ENCODE data around the gene OSBP2. TPM values are rescaled to one million over a fixed set of nuclear protein-coding genes. Genes with fewer than 3 reads are reported as not detected.

OSBP2 gene
- total and polyA plus RNA-seq, 5 donors: 4.1 to 12.3 (median 7.8) TPM

DNA sequence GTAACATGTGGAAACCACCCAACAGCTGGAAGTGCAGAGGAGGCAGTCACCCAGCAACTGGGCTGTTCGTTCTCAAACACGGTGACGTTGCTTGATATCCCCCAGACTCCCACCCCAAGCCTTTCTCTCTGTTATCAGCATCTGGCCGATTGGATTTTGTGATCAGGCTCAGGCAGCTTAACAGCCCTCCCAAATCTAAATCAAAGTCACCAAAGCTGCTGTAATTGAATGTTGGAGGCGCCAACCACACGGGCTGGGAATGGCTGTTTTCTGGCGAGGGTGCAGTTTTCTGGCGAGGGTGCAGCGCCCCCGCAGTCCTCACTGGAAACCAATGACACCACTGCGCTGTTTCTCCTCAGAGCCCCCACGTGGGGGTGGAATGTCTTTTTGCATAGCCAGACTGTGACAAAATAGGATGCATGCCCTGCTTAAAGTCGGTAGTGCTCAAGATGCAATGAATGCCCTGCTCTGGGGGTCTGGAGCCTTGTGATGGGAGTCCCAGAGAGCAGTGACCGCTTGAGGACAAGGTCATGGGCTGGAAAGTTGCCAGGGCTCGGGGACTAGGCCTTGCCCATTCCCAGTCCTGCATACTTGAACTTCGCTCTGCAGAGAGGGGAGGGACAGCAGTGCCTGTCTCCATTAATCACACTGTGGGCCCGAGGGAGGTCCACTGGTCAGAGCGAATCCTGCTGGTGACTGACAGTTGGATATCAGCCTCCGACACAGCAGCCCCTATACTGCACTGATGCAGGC, 168.6 kb downstream of the OSBP2 start:
- no peaks in the 10 kb centered on the region for H3K9me3 ChIP-seq (ENCODE audit: control insufficient read depth, low read length)
- ATAC-seq (no peak), DNase-seq (no peak)
- intact Hi-C loops (cut with DNase I): no loop called here
- no peaks in the 10 kb centered on the region for H3K4me1 ChIP-seq (ENCODE audit: control insufficient read depth, insufficient read depth, low read length)
- H3K27ac ChIP-seq (ENCODE audit: low read length): no peak overlapping the region
- H3K4me3 ChIP-seq (ENCODE audit: low read length): no peak overlapping the region
- no peaks in the 10 kb centered on the region for H3K27me3 ChIP-seq (ENCODE audit: control insufficient read depth, insufficient read depth)
- 42% methylated on average over 19 of the region's 19 CpGs for WGBS

DNA sequence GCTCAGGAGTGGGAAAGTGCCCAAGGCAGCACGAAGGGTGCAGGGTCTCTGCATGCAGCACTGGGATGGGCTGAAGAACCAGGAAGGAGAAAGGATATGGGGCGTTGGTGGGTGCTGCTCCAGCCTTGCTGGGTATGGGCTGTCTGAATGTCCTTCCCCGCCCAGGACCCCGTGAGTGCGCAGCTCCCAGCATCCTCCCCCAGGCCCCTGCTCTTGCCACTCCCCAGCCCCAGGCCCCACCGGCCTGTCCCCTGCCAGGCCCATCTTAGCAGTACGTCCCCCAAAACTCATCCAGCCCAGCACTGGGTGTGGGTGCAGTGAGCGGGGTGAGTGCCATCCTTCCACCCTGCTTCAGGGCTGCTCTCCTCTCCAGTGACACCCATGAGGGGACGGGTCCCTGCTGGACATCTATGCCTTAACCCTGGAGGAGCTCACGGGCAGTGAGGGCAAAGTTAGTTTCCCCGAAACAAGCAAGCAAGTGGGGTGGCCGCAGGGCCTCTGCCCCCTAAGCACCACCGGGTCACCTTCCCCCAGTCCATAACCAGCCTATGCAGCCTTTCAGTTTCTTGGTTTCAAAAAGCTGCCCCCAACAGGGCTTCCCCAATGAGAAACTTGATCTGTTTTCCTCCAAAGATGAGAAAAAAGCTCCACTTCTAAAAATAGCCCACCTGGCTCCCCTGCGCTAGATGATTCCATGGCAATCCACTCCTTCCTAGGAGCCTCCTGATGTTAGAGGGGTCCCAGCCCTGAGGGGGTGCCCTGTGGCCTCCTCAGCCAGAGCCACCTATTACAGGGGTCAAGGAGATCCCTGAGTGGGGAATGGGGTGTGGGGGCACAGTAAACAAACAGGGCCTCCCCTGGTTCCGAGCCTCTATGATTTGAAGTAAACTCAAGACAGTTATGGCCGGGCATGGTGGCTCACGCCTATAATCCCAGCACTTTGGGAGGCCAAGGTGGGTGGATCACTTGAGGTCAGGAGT, 170.1 kb downstream of the OSBP2 start:
- ATAC-seq (no peak), DNase-seq (no peak)
- intact Hi-C loops (cut with DNase I): no loop called here
- Histone ChIP-seq H3K4me3 (ENCODE audit: low read length) (no peak overlapping the region), H3K27me3 (ENCODE audit: control insufficient read depth, insufficient read depth) (no peaks in the 10 kb centered on the region), H3K4me1 (ENCODE audit: control insufficient read depth, insufficient read depth, low read length) (no peaks in the 10 kb centered on the region), H3K27ac (ENCODE audit: low read length) (no peak overlapping the region), H3K9me3 (ENCODE audit: control insufficient read depth, low read length) (no peaks in the 10 kb centered on the region)
- 96% methylated on average over 17 of the region's 17 CpGs for WGBS

DNA sequence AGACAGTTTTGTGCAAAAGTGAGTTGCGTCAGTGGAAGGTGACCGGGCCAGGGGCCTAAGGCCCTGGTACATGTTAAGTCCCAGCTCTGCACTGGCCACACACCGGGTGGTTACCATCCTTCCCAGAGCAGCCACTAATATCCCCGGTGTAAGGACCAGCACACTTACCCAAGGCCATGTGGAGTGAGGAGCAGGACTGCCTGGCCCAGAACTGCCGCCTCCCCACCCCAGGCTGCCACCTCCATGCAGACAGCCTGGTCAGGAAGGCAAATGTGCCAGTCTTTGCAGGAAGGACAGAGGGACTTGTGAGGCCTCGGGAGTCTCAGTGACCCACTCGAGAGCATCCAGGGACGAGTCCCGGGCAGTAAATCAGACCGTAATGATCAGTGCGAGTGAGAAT, 171.0 kb downstream of the OSBP2 start:
- Histone ChIP-seq H3K27me3 (ENCODE audit: control insufficient read depth, insufficient read depth) (no peaks in the 10 kb centered on the region), H3K9me3 (ENCODE audit: control insufficient read depth, low read length) (no peaks in the 10 kb centered on the region), H3K4me3 (ENCODE audit: low read length) (no peak overlapping the region), H3K4me1 (ENCODE audit: control insufficient read depth, insufficient read depth, low read length) (no peaks in the 10 kb centered on the region), H3K27ac (ENCODE audit: low read length) (no peak overlapping the region)
- intact Hi-C loops (cut with DNase I): no loop called here
- 93% methylated on average over 11 of the region's 11 CpGs for WGBS
- no peak for DNase-seq
- ATAC-seq: no peak

DNA sequence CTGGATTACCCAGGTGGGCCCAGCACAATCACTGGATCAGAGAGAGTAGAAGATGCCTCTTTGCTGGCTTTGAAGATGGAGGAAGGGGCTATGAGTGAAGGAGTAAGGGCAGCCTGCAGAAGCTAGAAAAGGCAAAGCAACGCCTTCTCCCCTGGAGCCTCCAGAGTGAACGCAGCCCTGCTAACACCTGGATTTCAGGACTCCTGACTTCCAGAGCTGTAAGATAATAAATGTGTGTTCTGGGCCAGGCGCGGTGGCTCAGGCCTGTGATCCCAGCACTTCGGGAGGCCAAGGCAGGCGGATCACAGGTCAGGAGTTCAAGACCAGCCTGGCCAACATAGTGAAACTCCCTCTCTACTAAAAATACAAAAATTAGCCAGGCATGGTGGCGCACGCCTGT, 171.5 kb downstream of the OSBP2 start:
- intact Hi-C loops (cut with DNase I): no loop called here
- H3K27me3 ChIP-seq (ENCODE audit: control insufficient read depth, insufficient read depth): no peaks in the 10 kb centered on the region
- H3K4me1 ChIP-seq (ENCODE audit: control insufficient read depth, insufficient read depth, low read length): no peaks in the 10 kb centered on the region
- H3K4me3 ChIP-seq (ENCODE audit: low read length): no peak overlapping the region
- DNase-seq: no peak
- no peak for ATAC-seq
- no peak overlapping the region for H3K27ac ChIP-seq (ENCODE audit: low read length)
- WGBS: 95% methylated on average over 8 of the region's 8 CpGs
- no peaks in the 10 kb centered on the region for H3K9me3 ChIP-seq (ENCODE audit: control insufficient read depth, low read length)

DNA sequence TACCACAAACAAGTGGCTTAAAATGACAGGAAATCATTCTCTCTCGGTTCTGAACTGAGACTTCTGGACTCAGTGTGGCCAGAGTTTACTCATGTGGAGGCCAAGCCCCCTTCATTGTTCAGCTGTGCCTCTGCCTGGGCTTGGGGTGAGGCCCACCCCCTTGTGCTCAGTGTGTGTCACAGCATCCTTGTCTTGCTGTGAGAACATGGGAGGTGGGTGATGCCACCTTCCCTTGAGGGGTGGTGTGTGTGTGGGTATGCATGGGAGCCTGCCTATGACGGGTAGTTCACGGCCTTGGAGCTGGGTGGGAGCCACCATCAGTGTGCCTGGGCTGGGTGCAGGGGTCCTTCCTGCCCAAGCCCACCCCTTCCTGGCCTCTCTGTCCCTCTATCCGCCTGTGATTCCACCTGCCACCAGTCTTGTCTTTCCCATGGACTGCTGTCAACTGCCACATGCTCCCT, 172.2 kb downstream of the OSBP2 start:
- no peak overlapping the region for H3K27ac ChIP-seq (ENCODE audit: low read length)
- H3K9me3 ChIP-seq (ENCODE audit: control insufficient read depth, low read length): no peaks in the 10 kb centered on the region
- no peak for DNase-seq
- H3K4me3 ChIP-seq (ENCODE audit: low read length): no peak overlapping the region
- no peaks in the 10 kb centered on the region for H3K27me3 ChIP-seq (ENCODE audit: control insufficient read depth, insufficient read depth)
- 81% methylated on average over 4 of the region's 4 CpGs for WGBS
- ATAC-seq: no peak
- no peaks in the 10 kb centered on the region for H3K4me1 ChIP-seq (ENCODE audit: control insufficient read depth, insufficient read depth, low read length)
- intact Hi-C loops (cut with DNase I): no loop called here

DNA sequence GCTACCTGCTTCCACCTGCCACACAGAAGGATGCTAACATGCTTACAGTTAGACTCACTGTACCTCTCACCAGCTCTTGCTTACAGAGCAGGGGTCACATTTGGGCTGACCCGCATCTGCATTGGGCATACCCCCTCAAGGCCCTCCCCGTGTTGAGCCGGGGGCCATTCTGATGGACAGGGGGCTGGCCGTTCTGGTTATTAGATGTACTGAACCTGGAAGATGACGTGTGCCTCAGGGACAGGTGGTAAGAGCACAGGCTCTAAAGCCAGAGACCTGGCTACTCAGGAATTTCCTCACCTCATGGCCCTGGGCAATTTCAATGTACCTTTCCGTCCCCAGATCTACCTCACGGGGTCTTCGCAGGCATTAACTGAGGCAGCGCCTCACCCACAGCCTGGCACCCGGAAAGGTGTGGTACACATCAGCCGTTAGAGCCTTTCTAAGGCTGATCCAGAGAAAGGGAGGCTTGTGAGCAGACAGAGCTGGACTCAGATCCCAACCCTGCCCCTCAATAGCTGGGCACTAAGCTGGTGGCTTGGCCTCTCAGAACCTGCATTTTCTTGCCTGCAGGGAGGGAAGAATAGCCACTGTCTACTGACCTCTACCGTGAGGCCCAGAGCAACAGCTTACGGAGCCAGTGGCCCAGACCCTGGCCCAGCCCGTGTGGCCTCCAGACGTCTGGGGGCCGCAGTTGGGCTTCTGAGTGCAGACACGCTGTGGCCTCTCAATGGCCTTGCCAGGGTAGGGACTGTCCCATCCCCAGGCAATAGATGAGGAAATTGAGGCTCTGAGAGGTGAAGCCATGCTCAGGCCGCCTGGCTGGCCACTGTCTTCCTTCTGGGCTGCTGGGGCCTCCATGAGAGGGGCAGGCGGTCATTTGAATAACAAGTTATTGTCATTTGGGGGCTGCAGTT, 173.3 kb downstream of the OSBP2 start:
- DNase-seq: peak in 2 of 3 donors; percentile 23 to 24

DNA sequence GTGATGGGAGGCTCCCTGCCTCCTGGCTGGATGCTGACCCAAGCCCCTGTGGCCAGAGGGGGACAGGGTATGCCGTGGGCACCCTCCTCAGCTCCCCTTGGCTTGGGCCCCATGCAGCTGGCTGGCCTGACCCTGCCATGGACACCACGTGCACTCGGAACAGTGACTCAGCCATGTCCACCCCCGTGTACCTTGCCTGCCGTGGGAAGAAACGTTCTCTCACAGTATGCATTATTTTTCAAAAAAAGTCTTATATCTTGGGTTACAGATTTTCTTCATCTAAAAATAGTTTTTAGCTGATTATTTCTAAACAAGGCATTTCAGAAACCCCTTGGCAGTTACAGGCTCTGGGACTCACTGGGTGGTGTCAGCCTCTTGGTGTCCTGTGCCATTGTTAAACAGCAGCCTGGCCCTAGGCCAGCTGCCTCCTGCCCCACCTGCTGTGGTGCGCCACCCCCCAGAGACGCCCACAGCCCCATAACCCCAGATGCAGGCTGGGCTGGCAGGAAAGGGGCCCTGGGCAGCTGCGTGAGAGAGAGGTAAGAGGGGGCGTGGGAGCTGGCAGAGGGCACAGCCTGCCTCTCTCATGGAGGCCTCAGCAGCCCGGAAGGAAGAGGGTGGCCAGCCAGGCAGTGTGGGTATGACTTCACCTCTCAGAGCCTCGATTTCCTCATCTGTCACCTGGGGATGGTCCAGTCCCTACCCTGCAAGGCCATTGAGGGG, 174.2 kb downstream of the OSBP2 start:
- Histone ChIP-seq H3K4me1 (ENCODE audit: control insufficient read depth, insufficient read depth, low read length) (no peaks in the 10 kb centered on the region), H3K27me3 (ENCODE audit: control insufficient read depth, insufficient read depth) (no peaks in the 10 kb centered on the region), H3K27ac (ENCODE audit: low read length) (no peak overlapping the region), H3K9me3 (ENCODE audit: control insufficient read depth, low read length) (no peaks in the 10 kb centered on the region), H3K4me3 (ENCODE audit: low read length) (no peak overlapping the region)
- ATAC-seq: no peak
- peak in 2 of 3 donors; percentile 32 to 34 for DNase-seq
- intact Hi-C loops (cut with DNase I): no loop called here
- WGBS: 66% methylated on average over 12 of the region's 12 CpGs

More for the DNA sequence above, 173.3 kb downstream of the OSBP2 start:
- ATAC-seq: no peak
- Histone ChIP-seq H3K4me1 (ENCODE audit: control insufficient read depth, insufficient read depth, low read length) (no peaks in the 10 kb centered on the region), H3K4me3 (ENCODE audit: low read length) (no peak overlapping the region), H3K27me3 (ENCODE audit: control insufficient read depth, insufficient read depth) (no peaks in the 10 kb centered on the region), H3K27ac (ENCODE audit: low read length) (no peak overlapping the region), H3K9me3 (ENCODE audit: control insufficient read depth, low read length) (no peaks in the 10 kb centered on the region)
- WGBS: 94% methylated on average over 19 of the region's 19 CpGs
- intact Hi-C loops (cut with DNase I): no loop called here

DNA sequence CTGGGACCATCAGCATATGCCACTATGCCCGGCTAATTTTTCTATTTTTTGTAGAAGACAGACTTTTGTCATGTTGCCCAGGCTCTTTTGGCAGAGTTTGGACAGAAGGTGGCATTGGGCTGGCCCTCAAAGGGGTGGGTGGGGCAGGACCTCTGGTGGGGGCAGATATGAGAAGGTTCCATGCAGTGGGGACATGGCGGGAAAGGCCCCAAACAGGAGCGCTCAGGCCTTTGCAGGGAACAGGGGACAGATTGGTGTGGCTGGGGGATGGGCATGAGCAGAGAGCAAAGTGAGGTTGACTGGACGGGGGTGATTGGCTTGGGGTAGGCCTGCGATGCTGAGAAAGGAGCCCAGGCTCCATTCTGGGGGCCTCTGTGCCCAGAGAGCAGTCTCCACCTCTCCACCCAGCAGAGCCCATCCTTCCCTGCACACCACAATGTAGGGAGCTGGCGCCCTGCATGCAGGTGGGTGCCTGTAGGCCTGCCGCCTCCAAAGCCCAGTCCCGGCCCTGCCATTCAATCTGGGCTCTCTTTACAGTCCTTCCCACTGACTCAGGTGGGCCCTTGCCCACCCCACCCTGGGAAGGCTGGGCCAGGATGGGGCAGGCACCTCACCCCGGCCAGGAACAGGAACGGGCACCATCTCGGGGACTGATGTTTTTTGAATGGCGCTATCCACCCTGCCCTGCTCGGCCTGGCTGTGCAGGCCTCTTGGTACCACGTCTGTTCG, 175.2 kb downstream of the OSBP2 start:
- DNase-seq: peak in 1 of 3 donors; percentile 26
- no peaks in the 10 kb centered on the region for H3K27me3 ChIP-seq (ENCODE audit: control insufficient read depth, insufficient read depth)
- intact Hi-C loops (cut with DNase I): no loop called here
- no peak for ATAC-seq
- no peak overlapping the region for H3K27ac ChIP-seq (ENCODE audit: low read length)
- 95% methylated on average over 15 of the region's 15 CpGs for WGBS
- H3K4me1 ChIP-seq (ENCODE audit: control insufficient read depth, insufficient read depth, low read length): no peaks in the 10 kb centered on the region
- H3K9me3 ChIP-seq (ENCODE audit: control insufficient read depth, low read length): no peaks in the 10 kb centered on the region
- no peak overlapping the region for H3K4me3 ChIP-seq (ENCODE audit: low read length)

DNA sequence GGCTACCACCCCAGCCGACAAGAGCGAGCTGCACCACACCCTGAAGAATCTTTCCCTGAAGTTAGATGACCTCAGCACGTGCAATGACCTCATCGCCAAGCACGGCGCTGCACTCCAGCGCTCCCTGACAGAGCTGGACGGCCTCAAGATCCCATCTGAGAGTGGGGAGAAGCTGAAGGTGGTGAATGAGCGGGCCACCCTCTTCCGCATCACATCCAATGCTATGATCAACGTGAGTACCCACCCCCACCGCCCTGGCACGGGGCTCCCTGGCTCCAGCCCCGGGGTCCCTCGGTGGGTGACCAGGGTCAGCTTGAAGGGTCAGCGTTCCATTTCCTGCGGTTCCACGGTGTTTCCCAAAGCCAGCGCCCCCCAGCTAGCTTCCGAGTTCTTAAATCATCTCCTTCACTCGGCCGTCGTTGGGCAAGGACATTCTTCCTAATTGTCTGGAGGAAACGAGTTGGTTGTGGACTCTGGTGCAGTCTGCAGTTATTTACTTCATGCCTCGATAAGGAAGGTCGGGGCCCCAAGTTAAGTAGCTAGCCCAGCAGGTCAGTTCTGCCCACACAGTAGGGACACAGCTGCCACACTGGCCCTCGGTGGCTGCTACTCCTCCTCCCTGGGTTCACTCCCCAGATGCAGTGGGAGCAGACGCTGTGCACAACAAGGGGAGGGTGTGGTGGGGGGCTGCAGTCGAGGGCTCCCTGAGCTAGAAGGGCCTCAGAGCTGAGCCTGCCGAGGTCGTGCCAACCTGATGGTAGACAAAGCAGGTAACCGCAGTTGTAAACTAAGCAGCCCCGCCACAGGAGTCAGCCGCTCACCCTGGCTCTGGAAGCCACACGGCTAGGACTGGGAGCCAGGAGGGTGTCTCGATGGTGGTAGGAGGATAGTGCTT, 176.0 kb downstream of the OSBP2 start:
- H3K9me3 ChIP-seq (ENCODE audit: control insufficient read depth, low read length): no peaks in the 10 kb centered on the region
- no peaks in the 10 kb centered on the region for H3K27me3 ChIP-seq (ENCODE audit: control insufficient read depth, insufficient read depth)
- peak in 1 of 3 donors; percentile 53 for DNase-seq
- 89% methylated on average over 36 of the region's 36 CpGs for whole genome bisulfite sequencing
- intact Hi-C loops (cut with DNase I): no loop called here
- no peak for ATAC-seq
- peaks cover 2% of the 10 kb centered on the region for H3K4me1 ChIP-seq (ENCODE audit: control insufficient read depth, insufficient read depth, low read length)
- no peak overlapping the region for H3K4me3 ChIP-seq (ENCODE audit: low read length)
- no peak overlapping the region for H3K27ac ChIP-seq (ENCODE audit: low read length)

Measured in right cardiac atrium (tissue), 5 donors.